ENCODE results near the gene PCDH8. TPM values are rescaled to one million over a fixed set of nuclear protein-coding genes. Genes with fewer than 3 reads are reported as not detected.

Gene PCDH8
- total RNA-seq, 2 donors from 2014 or later, result not detected

DNA sequence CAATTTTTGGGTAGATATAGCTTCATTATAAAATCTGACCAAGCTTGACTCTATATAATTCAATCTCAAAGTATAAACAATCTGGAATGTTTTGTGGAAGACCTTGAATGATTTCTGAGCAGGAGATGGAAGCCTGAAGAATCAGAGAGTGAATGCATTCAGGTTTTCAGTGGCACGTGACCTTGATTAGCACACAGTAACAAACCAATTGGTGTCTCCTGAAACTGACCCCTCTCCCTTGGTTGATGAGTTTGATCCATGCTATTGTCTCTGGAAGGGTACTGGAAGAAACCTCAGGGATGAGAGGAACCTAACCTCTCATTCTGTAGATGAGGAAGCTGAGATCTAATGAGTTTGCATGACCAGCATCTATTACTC is 39.6 kb downstream of the PCDH8 start:
- H3K4me1 ChIP-seq, result peaks cover 0 to 5% of the 10 kb centered on the region in 2 donors
- H3K36me3 ChIP-seq, result no peaks in the 10 kb centered on the region
- H3K4me3 ChIP-seq, result no peak overlapping the region
- no peak for DNase-seq (ENCODE audit: low spot score)
- H3K9me3 ChIP-seq, result no peaks in the 10 kb centered on the region
- H3K27ac ChIP-seq, result no peak overlapping the region
- H3K27me3 ChIP-seq, result no peaks in the 10 kb centered on the region
- TF ChIP-seq, protein P1, sequence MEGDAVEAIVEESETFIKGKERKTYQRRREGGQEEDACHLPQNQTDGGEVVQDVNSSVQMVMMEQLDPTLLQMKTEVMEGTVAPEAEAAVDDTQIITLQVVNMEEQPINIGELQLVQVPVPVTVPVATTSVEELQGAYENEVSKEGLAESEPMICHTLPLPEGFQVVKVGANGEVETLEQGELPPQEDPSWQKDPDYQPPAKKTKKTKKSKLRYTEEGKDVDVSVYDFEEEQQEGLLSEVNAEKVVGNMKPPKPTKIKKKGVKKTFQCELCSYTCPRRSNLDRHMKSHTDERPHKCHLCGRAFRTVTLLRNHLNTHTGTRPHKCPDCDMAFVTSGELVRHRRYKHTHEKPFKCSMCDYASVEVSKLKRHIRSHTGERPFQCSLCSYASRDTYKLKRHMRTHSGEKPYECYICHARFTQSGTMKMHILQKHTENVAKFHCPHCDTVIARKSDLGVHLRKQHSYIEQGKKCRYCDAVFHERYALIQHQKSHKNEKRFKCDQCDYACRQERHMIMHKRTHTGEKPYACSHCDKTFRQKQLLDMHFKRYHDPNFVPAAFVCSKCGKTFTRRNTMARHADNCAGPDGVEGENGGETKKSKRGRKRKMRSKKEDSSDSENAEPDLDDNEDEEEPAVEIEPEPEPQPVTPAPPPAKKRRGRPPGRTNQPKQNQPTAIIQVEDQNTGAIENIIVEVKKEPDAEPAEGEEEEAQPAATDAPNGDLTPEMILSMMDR (IDR thresholded peaks at IDR 0.05), result no peak

DNA sequence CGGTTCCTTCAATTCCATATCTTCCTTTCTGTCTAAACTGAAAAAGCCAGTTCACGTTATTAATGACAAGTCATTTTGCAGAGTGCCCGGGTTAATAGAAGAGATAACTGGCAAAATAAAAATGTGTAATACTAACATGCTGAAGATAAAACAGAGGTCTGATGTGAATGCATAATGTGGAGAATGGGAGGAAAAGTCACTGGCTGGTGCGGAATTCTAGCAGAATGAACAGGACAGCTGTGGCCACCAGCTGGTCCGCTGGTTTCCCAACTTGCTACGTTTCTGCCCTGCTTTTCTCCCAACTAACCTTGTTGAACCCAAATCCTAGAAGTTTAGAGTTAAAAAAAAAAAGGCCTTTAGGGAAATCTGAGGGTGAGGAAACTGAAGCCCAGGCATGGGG is 42.4 kb downstream of the PCDH8 start:
- no peak overlapping the region for H3K27ac ChIP-seq
- peaks cover 0 to 5% of the 10 kb centered on the region in 2 donors for H3K4me1 ChIP-seq
- no peaks in the 10 kb centered on the region for H3K36me3 ChIP-seq
- H3K27me3 ChIP-seq, result no peaks in the 10 kb centered on the region
- H3K4me3 ChIP-seq, result no peak overlapping the region
- no peak for DNase-seq (ENCODE audit: low spot score)
- no peaks in the 10 kb centered on the region for H3K9me3 ChIP-seq
- TF ChIP-seq, protein P1 (IDR thresholded peaks at IDR 0.05), result no peak

DNA sequence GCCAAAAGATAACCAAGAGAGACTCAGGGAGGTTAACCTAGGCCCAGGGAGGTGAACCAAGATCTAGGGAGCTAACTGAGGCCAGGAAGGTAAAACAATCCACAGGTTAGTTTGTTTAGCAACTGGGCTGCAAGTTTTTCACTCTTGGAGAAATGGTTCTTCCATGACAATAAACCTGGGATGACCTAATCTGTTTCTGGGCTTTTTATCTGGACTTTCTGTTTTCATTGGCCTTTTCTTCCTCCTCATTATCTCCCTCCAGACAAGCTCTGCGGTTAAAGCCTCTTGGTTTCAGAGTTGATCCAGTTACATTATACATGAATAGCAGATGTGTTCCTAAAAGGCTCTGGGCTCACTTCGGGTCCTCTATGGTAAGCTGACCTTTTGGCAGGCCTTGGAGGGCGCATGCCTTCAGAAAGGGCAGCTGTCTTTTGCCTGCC is 44.2 kb downstream of the PCDH8 start:
- no peak for DNase-seq (ENCODE audit: low spot score)
- Histone ChIP-seq H3K4me1 (no peaks in the 10 kb centered on the region), H3K27me3 (no peaks in the 10 kb centered on the region), H3K4me3 (no peak overlapping the region), H3K27ac (no peak overlapping the region), H3K36me3 (no peaks in the 10 kb centered on the region), H3K9me3 (no peaks in the 10 kb centered on the region)
- TF ChIP-seq, protein P1 (IDR thresholded peaks at IDR 0.05), result no peak

DNA sequence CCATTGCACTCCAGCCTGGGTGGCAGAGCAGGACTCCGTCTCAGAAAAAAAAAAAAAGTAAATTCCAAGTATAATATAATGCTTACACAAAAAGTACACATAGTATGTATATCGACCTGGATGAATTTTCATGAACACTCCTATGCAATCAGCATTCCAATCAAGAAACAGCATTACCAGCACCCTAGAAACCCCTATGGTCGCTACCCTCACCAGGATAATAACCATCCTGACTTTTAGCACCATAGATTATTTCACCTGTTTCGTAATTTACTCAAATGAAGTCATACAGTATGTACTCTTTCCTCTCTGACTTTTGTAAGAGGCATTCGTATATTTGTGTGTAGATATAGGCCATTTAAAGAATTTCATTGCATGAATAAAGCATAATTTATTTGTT is 47.6 kb downstream of the PCDH8 start:
- no peak overlapping the region for H3K4me3 ChIP-seq
- DNase-seq (ENCODE audit: low spot score), result no peak
- H3K27me3 ChIP-seq, result no peaks in the 10 kb centered on the region
- H3K27ac ChIP-seq, result no peak overlapping the region
- H3K9me3 ChIP-seq, result no peaks in the 10 kb centered on the region
- TF ChIP-seq, protein P1 (IDR thresholded peaks at IDR 0.05), result no peak
- no peaks in the 10 kb centered on the region for H3K4me1 ChIP-seq
- H3K36me3 ChIP-seq, result no peaks in the 10 kb centered on the region

DNA sequence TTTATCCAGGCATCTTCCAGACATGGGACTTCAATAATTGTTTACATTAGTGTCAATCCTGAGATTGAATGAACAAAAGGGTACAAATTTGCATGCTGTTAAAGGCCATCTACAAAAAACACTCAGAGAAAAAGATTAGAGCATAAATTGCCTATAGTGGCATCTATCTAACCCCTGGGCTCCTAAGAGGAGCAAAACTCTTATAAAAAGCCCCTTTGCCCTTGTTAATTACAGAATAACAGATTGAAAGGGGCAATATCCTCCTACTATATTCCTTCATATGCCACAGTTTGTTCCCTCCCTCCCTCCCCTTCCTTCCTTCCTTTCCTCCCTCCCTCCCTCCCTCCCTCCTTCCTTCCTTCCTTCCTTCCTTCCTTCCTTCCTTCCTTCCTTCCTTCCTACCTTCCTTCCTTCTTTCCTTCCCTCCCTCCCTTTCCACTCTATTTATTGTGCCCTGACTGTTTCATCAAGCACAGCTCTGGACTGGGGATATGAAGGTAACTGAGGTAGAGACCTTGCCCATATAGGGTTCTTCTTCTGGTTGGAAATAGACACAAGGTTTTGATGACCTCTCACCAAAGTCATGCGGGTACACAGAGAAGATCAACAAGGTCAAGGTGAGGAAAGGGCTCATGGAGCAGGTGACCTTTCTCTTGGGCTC is 49.5 kb downstream of the PCDH8 start:
- TF ChIP-seq, protein P1 (IDR thresholded peaks at IDR 0.05), result no peak
- Histone ChIP-seq H3K27me3 (no peaks in the 10 kb centered on the region), H3K4me3 (no peak overlapping the region), H3K9me3 (no peaks in the 10 kb centered on the region), H3K36me3 (no peaks in the 10 kb centered on the region), H3K27ac (no peak overlapping the region), H3K4me1 (no peaks in the 10 kb centered on the region)
- no peak for DNase-seq (ENCODE audit: low spot score)

DNA sequence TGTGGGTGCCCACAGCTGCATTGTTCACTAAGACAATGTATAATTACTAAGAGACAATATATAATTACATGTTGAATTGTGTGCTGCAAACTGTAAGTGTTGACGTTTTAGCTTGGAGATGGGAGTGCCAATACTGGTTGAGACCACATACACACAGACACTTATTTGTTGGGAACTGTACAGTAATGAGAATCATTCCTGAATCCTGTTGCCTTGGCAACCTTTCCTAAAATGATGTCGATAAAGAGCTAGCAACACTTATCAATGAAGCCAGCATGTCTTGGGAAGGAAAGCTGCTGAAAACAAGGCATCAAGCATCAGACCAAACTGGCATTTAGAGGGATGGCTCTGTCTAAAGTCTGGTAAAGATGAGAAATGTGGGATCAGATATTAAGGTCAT is 51.3 kb downstream of the PCDH8 start:
- TF ChIP-seq, protein P1 (IDR thresholded peaks at IDR 0.05), result no peak
- H3K4me1 ChIP-seq, result no peaks in the 10 kb centered on the region
- DNase-seq (ENCODE audit: low spot score), result no peak
- H3K36me3 ChIP-seq, result no peaks in the 10 kb centered on the region
- H3K4me3 ChIP-seq, result no peak overlapping the region
- H3K27me3 ChIP-seq, result no peaks in the 10 kb centered on the region
- H3K27ac ChIP-seq, result no peak overlapping the region
- no peaks in the 10 kb centered on the region for H3K9me3 ChIP-seq

All from right atrium auricular region (tissue), 2 donors.